DMS 273 treated with DMSO at 0.1 percent for 48 hours (cell line): ENCODE data around the gene FBXW8.

ENCODE experiments used
- DNase-seq: peaks from one replicate; lab custom pipeline; 2025; lab: John Stamatoyannopoulos, UW

FBXW8 gene

DNA sequence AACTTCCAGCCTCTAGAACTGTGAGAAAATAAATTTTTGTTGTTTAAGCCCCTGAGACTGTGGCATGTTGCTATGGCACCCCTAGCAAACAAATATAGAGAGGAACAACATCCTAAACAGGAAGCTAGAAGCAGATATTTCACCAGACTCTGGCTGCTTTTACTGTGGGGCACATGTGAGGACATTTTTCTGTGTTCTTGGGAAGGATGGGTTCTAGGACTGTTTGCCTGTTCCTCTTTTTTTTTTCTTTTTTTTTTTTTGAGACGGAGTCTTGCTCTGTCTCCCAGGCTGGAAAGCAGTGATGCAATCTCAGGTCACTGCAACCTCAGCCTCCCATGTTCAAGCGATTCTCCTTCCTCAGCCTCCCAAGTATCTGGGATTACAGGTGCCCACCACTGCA is 25.3 kb upstream of the FBXW8 start:
- DNase-seq, result no peak

DNA sequence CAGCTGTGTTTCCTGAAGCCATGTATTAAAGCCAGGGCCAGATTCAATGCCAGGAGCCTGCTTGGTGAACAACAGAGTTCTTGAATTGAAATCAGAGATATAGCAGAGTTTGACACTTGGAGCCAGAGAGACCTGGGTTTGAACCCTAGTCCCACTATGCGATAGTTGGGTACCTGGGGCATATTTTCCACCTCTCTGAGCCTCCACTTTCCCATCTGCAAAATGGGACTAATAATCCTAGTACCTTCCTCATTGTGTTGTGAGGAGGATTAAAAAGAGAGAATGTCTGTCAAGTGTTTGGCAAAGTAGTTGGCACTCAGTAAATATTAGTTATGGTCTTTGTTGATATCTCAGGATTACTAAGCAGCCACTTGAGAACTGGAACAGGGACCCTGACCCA is 23.5 kb upstream of the FBXW8 start:
- no peak for DNase-seq

DNA sequence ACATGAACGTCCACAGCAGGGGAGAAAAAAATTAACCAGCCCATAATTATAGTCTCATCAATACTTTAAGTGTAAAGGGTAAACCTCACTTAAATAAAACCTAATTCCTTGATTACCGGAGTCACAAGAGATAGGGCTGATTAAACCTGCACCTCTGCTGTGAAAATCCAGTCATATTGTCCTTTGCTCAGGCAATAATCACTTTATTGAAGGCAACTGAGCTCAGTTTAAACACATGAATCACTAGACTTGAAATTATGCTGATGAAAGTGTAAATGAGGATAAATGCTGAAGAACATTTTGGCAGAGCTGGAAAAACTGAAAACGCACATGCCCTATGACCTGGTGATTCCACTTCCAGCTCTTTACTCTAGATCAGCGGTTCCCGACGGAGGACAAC is 22.9 kb upstream of the FBXW8 start:
- DNase-seq, result no peak

DNA sequence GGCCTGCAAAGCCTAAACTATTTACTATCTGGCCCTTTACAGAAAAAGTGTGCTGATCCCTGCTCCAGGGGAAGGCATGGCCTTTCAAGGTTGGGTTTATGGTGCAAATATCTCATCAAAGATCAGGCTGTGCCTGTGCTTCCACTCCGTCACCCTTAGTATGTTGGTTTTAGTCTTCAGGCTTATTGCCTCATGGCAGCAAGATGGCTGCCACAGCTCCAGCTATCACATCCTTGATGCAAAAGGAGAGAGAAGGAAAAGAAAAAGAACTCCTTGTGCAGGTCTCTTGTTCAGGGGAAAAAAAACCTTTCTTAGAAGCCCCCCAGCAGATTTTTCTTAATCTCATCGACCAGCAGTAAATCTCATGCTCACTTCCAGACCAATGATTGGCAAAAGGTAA is 20.4 kb upstream of the FBXW8 start:
- DNase-seq, result no peak

DNA sequence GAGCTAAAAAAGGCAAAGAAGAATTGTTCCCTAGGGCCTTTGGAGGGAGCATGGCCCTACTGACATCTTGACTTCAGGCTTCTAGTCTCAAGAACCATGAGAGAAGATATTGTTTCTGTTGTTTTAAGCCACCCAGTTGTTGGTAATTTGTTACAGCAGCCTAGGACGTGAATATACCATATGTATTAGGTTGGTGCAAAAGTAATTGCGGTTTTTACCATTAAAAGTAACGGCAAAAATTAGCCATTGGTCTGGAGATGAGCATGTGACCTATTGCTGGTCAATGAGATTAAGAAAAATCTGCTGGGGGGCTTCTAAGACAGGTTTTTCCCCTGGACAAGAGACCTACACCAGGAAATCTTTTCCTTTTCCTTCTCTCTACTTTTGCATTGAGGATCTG is 19.7 kb upstream of the FBXW8 start:
- DNase-seq, result no peak

DNA sequence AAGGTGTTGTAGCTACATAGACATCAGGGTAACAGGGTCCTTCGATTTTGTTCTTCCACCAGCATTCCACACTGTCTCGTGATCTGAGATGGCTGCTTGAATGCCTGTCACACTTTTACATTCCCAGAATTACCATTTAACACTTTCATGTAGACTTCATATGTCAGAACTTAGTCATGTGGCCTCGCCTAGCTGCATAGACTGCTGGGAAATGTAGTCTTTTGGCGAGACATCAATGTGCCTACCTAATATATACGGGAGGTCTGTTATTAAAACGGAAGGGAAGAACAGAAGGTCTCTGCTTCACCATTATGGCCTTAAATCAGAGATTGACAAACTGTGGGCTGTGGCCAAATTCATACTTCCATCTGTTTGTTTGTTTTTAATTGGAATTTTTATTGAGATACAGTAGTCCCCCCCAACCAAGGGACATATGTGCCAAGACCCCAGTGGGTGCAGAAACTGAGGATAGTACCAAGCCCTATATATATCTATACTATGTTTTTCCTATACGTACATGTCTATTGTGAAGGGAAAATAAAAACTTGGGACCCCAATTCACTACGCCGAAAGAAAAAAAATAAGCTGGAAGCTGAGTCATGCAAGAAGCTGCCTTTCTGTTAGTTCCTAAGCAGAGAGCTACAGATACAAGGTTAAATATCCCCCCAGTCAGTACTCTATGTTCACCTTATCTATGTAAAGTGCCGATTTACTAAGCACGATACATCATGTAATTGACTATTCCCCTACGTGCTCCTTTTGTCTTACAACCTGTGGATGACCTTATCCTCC is 18.2 kb upstream of the FBXW8 start:
- peak; percentile 25 for DNase-seq

DNA sequence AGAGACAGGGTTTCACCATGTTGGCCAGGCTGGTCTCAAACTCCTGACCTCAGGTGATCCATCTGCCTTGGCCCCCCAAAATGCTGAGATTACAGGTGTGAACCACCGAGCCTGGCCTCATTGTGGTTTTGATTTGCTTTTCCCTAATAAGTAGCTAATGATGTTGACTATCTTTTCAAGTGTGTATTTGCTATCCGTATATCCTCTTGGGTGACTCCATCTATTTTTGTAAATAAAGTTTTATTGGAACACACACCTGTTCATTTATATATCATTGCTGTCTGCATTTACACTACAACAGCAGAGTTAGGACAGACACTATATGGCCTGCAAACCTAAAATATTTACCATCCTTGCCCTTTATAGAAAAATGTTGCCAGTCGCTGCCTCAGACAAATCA is 15.8 kb upstream of the FBXW8 start:
- DNase-seq, result no peak

DNA sequence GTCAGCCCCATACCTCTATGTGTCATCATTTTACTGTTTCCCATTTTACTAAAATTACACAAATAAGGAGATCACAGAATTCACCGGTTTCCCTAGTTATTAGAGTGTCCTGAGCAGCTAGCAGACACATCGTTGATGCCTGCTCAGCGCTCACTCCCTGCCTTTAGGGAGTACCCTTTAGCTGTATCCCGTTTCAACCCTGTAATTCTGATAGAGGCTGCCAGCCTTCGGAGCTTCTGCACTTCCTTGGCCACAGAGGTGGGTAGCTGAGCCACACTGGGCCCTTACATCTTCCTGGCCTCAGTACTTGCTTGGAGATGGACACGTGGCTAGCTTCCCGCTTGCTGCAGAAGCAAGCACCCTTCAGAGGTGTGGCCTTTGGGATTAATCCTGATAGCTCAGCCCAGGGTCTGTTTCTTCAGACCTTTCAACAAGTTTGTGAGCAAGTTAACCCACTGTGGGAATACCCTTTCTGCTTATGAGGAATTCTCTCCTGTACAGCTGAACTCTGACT is 14.3 kb upstream of the FBXW8 start:
- no peak for DNase-seq

DNA sequence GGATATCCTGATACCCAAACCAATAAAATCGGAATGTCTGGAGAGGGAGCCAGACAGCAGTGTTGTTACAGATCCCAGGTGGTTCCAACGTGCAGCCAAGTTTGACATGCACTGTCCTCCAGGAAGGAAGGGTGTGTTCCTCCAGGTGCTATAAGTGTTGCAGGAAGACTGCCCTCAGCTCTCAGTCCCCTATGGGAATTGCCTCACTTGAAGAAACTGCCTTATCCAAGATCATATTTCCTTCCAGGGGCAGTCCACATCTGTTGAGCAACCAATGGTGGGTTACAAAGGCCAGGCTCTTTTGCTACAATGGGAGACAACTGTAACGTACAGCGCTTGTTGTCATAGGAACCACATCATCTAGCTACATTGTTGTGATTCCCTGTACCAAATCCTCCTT is 13.3 kb upstream of the FBXW8 start:
- DNase-seq, result no peak

DNA sequence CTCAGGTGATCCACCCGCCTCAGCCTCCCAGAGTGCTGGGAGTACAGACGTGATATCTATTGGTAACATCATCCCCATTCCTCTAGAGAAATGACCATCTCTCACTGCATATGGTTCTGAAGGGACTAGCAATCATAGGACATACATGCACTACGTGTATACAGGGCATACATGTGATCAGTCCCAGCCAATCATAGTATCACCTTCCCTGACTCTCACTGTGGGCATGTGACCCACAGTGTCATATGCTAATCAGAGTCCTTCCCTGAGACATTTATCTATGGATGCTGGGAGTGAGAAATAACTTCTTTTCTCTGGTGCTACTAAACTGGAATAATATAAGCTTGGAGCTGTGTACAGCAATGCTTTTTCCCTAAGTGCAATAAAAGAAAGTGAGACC is 12.1 kb upstream of the FBXW8 start:
- DNase-seq, result no peak

DNA sequence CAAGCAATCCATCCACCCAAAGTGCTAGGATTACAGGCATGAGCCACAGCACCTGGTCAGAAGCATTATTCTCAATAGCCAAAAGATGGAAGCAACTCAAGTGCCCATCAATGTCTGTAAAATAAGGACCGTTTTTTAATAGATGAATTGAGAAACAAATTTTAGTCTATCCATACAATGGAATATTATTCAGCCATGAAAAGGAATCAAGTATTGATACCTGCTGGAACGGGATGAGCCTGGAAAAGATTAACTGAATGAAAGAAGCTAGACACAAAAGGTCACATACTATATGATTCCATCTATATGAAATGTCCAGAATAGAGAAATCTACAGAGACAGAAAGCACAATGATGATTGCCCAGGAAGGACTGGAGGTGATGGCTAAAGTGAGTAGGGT is 9.1 kb upstream of the FBXW8 start:
- DNase-seq, result no peak

DNA sequence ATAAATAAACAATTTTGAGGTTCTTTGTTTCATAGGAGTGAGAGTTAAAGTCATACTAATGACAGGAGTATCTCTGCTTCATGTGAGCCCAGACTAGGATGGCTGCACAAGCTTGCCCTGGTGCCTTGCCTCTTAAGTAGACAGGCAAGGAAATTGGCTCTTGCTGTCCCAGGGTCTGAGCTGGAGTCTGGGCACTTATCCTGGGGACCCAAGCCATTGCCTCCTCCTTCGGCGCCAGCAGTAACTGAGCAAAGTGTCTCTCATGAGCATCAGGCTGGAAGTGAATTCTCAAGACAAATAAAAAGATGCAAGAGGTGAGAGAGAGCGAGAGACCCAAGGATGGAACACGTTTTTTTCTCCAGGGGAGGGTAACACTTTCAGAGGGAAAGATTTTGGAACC is 6.9 kb upstream of the FBXW8 start:
- DNase-seq, result no peak

DNA sequence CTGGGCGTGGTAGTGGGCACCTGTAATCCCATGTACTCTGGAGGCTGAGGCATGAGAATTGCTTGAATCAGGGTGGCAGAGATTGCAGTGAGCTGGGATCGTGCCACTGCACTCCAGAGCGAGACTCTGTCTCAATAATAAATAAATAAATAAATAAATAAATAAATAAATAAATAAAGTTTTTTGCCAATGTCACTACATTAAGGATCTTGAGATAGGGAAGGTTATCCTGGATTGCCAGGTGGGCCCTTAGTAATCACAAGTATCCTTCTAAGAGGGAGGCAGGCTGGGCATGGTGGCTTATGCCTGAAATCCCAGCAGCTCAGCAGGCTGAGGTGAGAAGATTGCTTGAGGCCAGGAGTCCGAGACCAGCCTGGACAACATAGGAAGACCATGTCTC is 4.5 kb upstream of the FBXW8 start:
- no peak for DNase-seq

DNA sequence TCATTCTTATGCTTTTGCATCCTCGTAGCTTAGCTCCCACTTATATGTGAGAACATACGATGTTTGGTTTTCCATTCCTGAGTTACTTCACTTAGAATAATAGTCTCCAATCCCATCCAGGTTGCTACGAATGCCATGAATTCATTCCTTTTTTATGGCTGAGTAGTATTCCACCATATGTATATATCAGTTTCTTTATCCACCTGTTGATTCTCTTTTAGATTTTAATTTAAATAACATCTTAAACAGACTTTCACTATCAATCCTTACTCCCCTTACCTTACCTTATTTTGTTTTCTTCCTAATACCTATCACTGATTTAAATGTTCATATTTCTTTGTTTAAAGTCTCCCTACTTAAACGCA is 488 bp upstream of the FBXW8 start:
- DNase-seq, result no peak

DNA sequence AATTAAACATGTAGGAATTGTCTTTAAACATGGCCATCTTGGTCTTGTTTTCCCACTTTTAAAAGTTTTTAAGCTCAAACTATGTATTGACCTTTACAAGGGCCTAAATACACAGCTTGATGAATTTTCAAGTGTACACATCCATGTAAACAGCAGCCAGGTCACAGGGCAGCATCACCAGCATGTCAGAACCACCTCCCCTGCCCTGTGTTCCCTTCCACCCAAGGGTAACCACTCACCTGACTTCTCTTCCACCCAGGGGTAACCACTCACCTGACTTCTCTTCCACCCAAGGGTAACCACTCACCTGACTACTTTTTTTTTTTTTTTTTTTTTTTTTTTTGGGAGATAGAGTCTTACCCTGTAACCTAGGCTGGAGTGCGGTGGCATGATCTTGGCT is 4.6 kb downstream of the FBXW8 start:
- no peak for DNase-seq

DNA sequence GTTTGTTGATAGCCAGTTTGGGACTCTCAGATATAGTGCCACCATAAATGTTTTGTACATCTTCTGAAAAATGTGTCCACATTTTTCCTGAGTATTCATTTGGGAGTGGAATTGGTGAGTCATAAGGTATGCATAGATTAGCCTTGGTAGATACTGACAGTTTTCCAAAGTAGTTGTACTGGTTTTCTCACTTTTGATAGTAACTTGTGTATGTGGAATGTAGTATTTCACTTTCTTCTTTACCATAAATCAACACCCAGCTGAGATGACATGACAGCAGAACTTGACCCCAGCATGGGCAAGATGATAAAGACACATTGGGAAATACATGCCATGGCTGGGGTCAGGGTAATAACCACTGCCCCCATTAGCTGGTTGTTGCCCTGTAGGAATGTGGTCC is 5.4 kb downstream of the FBXW8 start:
- no peak for DNase-seq

DNA sequence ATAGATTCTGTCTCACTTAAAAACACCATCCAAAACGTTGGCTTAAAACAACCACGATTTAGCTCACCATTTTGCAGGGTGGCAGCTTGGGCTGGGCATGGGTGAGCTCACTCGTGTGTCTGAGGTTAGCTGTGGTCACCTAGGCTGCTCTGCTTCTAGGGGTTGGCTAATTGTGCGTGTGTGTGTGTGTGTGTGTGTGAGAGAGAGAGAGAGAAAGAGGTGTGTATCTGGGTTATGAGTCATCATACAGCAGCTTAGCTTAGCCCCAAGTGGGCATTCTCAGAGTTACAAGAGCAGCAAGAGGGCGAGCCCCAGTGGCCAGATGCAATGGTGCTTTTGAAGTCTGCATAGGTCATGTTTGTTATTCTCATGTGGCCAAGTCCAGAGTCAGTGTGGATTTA is 6.0 kb downstream of the FBXW8 start:
- DNase-seq, result peak; percentile 13

DNA sequence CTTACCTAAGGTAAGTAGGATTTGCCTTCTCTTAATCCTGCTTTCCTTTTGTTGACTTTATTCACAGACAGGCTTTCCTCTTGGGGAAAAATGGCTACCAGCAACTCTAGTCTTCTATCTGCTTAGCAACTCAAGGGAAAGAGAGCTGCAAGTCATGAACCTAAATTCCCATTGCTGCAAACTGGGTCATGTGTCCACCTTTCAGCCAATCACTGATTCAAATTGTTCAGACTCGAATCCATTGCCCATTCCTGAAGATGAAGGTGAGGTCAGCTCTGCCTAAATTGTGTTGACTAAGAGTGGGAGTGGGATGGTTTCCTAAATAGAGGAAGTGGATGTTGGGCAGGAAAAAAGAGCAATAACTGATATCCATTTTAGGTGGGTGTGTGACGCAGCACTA is 7.7 kb downstream of the FBXW8 start:
- no peak for DNase-seq

DNA sequence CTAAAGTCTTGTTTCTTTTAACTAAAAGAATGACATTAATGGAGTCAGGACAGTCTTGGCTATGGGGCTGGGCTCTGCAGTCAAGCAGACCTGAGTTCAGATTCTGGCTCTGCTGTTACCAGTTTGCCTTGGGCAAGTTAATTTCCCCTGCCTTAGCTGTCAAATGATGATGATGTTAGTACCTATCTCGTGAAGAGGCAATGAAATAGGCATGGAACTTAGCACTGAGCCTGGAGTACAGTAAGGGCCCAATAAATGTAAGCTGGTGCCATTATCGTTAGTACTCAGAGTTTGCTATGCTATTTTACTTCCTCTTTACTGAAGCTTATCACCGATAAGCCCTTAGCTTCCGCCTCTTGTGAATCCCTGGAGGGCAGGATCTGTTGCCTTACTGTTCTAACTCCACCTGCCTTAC is 8.5 kb downstream of the FBXW8 start:
- DNase-seq, result no peak

DNA sequence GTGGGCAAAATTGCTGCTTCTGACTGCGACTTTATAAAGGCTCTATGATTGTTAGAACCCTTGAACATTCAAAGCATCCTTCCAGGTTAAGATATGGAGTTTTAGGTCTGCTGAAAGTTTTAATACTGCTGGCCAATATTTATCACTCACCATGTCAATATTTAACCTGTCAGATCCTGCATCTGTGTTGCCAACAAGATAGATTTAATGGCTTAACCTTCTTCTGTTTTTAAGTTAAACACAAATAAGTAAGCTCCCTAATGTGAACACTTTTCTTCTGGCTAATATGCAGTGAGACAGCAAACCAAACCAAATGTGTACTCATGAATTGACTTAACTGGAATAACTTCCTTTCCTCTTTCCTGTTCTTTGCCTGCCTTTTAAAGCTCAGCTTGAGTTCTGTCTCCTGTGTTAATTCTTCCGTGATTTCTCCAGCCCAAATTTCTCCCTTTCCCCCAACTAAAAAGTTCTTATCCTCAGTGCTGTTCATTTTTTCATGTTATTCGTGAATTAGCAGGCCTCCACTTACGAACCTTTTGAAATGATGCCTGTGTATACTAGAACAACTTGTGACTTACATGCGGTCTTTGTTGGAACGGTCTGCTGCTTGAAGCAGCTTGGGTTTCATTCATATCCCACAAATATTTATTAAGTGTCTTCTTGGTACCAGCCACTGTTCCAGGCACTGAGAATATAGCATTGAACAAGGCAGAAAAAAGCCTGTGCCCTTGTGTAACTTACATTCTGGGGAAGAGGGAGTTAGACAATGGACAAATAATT is 9.1 kb downstream of the FBXW8 start:
- no peak for DNase-seq

DNA sequence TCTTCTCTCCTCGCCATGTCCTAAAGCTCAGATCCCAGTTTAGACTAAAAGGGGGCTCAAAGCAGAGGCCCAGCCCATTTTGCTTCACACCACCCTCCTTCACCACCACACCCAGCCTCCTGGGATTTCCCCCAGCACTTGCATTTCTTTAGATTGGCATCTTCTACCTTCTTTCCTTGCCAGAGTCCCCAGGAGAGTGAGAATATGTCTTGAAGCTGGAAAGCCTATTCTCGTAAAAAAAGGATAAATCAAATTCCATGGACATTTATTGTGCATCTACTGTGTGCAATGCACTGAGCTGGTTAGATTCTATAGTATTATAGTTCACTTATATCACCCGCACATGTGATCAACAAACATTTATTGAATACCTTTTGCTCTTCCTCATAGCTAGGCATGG is 10.2 kb downstream of the FBXW8 start:
- DNase-seq, result no peak

DNA sequence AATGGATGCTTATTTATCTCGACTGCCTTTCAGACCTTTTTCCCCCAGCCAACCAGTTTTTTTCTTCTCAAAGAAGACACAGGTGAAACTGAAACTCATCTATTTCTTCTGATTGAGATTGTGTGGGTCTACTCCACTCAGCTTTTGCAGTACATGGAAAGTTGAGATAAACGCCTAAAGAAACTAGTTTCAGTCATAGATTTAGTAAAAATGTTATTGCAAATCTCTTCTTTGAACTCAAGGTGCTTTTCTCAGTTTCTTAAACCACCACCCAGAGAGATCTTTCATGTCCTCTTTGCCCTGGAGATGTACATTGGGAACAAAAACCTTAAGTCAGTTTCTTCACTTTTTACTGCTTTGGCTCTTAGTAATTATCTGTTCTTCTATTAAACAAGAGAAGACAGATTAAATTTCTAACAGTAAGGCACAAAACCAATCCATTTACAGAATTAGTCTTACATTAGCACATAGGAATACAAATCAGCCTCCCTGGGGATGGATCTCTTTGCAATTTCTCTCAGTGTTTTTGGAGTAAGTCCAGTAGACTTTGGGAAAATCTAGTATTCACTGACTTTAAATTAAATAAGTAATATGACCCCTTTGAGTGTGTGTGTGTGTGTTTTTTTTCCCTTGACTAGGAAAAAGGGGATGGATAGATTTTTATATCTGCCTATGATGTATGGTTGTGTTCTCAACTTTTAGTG is 11.6 kb downstream of the FBXW8 start:
- no peak for DNase-seq
